ENCODE measurements around the gene GMCL1.
"Not testable (repeated sequence)": the region's sequence is repeated elsewhere in the genome, so short reads cannot be mapped to it uniquely, and the experiment has no call there.

GMCL1 gene

DNA sequence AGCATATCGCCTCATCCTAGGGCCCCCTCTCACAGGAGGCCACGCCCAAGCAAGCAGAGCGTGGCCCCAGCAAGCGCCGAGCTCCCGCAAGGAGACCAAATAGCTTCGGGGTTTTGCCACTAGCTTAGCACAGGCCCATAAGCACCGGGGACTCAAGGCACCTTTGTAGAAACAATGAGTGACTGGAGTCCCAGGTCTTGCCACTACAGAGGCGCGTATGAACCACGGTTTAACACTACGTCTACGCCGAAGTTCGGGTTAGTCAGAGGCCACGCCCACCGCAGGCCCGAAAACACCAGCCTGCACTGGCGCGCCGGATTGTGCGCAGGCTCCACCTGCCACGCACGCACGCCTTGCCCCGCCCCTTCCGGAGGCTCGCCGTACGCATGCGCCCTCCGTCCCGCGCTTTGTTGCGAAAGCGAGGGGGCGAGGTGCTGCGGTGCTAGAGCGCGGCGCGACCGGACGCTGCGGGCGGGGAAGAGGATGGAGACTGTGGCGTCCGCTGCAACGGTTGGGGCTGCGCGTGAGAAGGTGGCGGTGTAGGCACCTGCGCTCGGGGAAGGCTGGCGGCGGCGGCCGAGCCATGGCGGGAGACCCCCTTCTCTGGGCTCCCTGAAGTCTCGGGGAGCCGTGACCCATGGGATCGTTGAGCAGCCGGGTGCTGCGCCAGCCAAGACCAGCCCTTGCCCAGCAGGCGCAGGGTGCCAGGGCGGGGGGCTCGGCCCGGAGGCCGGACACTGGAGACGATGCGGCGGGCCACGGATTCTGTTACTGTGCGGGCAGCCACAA lies at the start of gene GMCL1:
Gene GMCL1 (plus strand): TSS at position 405 of the 789 bp plus-strand sequence. CDS start 233 bp downstream, at position 638.
- peak; percentile 97 for DNase-seq (ENCODE audit: low read depth)

GRCh38 chr2:69780921-69781320 lies 48.5 kb upstream of the GMCL1 start:
- DNase-seq (ENCODE audit: low read depth) = no peak

GRCh38 chr2:69781321-69782248 lies 47.9 kb upstream of the GMCL1 start:
- DNase-seq (ENCODE audit: low read depth) = no peak

- no peak for DNase-seq (ENCODE audit: low read depth)
These were observed 45.2 kb upstream of the GMCL1 start for GRCh38 chr2:69784228-69784627.

- DNase-seq (ENCODE audit: low read depth) = no peak
These were observed 44.1 kb upstream of the GMCL1 start for GRCh38 chr2:69785358-69785757.

DNA sequence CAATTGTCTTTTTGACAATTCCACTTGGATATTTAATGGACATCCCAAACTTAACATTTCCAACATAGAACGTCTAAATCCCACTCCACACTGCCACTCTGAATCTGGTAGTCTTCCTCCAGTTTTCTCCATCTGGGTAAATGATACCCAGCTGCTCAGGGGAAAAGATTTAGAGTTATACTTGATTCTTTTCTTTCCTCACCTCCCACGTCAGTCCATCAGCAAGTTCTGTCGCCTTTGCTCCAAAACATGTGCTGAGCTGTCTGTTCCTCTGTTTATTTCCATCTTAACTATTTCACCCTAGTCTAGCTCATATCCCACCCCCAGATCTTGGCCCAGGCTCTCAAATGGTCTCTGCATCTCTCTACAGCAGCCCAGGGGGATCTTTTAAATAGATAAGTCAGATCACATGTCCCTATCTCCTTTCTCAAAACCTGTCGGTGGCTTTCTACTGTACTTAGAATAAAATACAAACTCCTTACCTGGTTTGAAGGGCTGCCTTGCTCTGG lies 43.4 kb upstream of the GMCL1 start:
- no peak for DNase-seq (ENCODE audit: low read depth)

DNA sequence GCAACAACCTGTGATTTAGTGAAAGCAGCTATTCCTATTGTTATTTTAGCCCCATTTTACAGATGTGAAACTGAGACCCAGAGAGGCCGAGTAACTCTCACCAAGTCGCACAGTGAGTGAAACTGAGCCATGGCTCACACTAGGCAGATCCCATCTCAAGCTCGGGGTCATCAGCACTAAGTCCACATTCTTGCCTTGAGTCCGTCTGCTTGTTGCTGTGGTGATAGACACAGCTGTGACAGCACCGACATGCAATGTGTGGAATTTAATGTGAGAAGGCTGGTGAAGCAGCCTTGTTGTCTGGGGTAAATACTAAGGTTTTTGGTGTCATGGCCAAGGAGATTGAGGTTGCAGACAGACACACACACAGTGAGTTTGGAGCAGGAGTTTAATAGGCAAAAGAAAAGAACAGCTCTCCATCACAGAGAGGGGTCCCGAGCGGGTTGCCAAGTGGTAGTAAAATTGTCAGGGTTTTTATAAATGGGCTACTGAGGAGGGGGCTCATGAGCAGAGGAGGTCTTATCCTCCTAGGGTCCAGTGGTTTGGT lies 40.2 kb upstream of the GMCL1 start:
- DNase-seq (ENCODE audit: low read depth) = no peak

DNA sequence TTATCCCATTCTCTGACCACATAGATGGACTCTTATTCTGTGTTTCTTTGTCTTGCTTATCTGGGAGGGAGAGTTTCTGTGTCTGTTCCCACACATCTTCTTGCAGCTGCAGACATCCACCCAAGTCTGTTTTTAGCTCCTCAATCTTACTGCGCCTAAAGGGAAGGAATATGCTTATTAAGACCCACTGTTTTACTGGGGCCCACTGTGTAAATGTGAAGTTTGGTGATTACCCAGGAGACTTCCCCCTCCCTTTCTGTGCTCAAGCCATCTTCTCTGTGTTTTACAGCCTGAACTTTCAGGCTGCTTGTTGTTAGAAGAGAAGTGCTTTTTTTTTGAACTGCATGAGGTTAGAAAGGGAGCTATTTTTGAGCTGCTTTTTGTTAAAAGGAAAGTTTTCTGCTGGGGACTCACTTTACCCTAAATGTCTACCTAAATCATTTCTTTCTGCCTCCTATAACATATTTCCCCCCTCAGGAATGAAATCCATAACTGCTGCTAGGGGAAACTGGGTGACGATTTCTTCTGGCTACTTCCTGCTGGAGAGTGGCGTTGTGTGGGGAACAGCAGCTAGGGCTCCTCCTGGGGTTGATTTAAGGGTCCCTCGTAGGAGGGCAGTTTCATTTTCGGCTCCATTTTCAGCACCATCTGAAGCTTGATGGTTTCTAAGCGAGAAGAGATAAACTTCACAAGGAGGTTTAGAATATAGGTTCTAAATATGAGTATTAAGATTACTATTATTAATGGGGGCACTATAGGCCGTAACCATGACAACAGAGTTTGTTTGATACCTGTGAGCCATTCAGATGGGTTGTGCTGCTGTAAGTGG lies 39.5 kb upstream of the GMCL1 start:
- no peak for DNase-seq (ENCODE audit: low read depth)

DNA sequence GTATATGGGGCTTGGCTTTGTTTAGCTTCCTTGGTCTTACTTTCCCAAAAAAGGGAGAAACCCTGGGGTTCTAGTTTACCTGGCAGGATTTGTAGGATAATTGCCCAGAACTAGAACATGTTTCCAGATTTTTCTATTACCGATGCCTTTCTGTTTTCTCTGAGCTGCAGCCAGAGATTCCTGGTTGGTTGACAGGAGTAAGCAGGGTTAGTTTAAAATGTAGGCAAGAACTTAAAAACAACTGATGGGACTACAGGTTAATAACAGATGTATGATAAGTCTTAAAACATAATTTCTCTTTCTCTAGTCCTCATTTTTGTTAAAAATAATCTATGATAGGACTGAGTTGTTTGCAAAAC lies 38.9 kb upstream of the GMCL1 start:
- DNase-seq (ENCODE audit: low read depth) = no peak

DNA sequence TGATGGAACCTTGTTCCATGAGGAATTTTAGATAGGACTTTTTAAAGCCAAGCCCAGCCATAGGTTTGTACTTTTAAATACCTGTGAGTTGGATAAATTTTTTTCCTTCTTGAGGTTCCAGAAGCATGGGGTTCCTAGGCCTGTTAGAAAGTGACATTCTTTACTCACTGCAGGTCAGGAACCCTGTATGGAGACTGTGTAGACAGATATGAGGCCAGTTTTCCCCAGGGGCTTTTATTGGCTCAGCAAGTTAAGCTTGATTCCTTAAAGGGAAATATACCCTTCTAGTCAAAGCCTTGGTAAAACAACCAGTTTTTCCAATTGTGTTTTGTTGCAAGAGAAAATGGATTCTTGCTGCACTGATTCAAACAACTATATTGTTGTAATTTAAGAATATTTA lies 38.4 kb upstream of the GMCL1 start:
- no peak for DNase-seq (ENCODE audit: low read depth)

DNA sequence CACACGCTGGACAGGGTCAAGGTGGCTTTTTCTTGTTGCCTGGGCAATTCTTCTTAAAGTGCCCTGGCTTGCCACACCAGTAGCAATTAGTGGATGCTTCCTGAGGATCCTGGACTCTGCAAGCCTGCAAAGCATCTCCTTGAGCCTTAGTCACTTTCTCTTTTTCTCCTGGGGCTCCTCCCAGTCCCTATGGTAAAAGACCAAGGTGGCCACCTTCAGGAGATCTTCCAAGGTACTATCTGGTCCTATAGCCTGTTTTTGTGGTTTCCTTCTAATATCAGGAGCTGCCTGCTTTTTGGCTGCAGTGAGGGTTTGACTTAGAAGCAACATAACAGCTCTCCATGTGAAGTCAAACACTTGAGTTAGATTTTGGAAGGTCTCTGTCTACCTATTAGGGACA lies 33.3 kb upstream of the GMCL1 start:
- no peak for DNase-seq (ENCODE audit: low read depth)

DNA sequence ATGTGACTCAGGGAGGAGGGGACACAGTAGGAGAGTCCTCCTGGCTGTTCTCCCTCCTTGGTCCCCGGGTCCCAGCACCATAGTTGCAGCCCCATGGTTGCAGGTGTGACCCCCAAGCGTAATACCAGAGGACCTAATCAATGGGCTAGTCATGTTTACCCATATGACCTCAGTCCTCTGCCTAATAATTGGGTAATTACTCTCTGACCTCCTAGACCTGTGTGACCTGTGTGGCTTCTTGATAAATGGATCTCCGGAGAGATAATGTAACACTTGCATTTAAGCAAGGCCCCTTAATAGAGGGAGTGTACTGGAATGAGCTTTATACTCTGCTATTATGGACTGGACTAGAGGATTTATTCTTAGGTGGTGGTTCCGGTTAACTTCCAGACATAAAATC lies 32.2 kb upstream of the GMCL1 start:
- no peak for DNase-seq (ENCODE audit: low read depth)

- DNase-seq (ENCODE audit: low read depth) = no peak
These were observed 31.6 kb upstream of the GMCL1 start for GRCh38 chr2:69797836-69798289.

GRCh38 chr2:69798290-69798908 lies 31.1 kb upstream of the GMCL1 start:
- no peak for DNase-seq (ENCODE audit: low read depth)

DNA sequence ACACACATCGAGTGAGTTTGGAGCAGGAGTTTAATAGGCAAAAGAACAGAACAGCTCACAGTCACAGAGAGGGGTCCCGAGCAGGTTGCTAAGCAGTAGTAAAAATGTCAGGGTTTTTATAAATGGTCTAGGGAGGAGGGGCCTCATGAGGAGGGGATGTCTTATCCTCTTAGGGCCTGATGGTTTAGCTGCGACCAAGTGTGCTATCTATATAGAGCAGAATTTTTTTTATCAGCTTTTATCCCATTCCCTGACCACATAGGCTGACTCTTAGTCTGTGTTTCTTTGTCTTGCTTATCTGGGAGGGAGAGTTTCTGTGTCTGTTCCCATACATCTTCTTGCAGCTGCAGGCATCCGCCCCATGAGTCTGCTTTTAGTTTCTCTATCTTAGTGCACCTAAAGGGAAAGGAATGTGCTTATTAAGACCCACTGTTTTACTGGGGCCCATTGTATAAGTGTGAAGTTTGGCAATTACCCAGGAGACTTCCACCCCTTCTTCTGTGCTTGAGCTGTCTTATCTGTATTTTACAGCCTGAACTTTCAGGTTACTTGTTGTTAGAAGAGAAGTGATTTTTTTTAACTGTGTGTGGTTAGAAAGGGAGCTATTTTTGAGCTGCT lies 30.4 kb upstream of the GMCL1 start:
- no peak for DNase-seq (ENCODE audit: low read depth)

GRCh38 chr2:69801745-69802290 lies 27.6 kb upstream of the GMCL1 start:
- no peak for DNase-seq (ENCODE audit: low read depth)

DNA sequence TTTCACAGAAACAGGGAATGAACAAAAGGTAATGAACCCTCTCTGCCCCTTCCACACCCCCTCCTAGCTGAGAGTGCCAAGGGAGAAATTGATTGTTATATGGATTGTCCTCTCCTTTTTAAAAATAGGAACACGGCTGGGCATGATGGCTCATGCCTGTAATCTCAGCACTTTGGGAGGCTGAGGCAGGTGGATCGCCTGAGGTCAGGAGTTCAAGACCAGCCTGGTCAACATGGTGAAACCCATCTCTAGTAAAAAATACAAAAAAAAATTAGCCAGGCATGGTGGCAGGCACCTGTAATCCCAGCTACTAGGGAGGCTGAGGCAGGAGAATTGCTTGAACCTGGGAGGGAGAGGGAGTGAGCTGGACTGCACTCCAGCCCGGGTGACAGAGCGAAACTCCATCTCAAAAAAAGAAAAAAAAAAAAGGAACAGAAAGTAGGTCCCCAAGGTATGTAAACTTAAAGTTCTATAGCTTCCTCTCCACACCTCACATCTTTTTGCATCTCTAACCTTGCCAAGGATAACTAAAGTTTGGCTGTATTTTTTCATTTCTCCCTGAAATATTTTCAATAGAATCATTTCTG lies 26.6 kb upstream of the GMCL1 start:
- DNase-seq (ENCODE audit: low read depth) = not testable (repeated sequence)

- no peak for DNase-seq (ENCODE audit: low read depth)
These were observed 25.0 kb upstream of the GMCL1 start for GRCh38 chr2:69804416-69804815.

DNA sequence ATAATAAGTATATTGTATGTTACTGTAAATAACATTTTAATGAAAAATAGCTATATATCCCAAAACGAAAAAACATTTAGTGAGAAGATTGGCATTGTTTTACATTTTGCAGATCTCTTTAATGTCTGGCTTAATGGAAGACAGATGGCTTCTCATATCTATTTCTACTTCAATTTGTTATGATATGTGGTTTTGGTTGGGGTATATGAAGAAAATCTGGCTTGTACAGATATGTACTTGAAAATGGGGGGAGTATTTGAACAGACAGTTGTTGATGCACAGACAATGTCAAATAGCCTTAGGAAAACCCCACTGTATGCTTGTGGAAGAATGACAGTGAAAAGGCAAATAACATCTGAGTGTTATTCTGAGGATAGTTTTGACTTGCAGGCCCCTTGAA lies 23.6 kb upstream of the GMCL1 start:
- DNase-seq (ENCODE audit: low read depth) = no peak
